HG02588 (cell line): ENCODE results near the gene SLC1A2.

Source experiments
- ATAC-seq: cut with Tn5 transposase; IDR thresholded peaks from one replicate; pipeline ENCODE4 v1.9.1; 2021; ENCODE audit warnings: mild to moderate bottlenecking, moderate library complexity; ENCODE audit not compliant: unreplicated experiment

SLC1A2 gene

GRCh38 chr11:35248558-35249323 is 170.6 kb downstream of the SLC1A2 start:
- no peak for ATAC-seq

- no peak for ATAC-seq
These were observed 171.5 kb downstream of the SLC1A2 start for GRCh38 chr11:35247863-35248262.

- ATAC-seq, result no peak
These were observed 171.9 kb downstream of the SLC1A2 start for GRCh38 chr11:35247428-35247827.

- ATAC-seq, result no peak
These were observed 172.6 kb downstream of the SLC1A2 start for GRCh38 chr11:35246745-35247144.

- ATAC-seq, result no peak
These were observed 173.6 kb downstream of the SLC1A2 start for GRCh38 chr11:35245786-35246185.

GRCh38 chr11:35245056-35245455 is 174.3 kb downstream of the SLC1A2 start:
- no peak for ATAC-seq

GRCh38 chr11:35243774-35244173 is 175.6 kb downstream of the SLC1A2 start:
- ATAC-seq, result no peak

GRCh38 chr11:35242412-35243242 is 176.7 kb downstream of the SLC1A2 start:
- no peak for ATAC-seq

GRCh38 chr11:35241531-35241930 is 177.8 kb downstream of the SLC1A2 start:
- no peak for ATAC-seq

GRCh38 chr11:35241083-35241482 is 178.3 kb downstream of the SLC1A2 start:
- no peak for ATAC-seq

- no peak for ATAC-seq
These were observed 179.8 kb downstream of the SLC1A2 start for GRCh38 chr11:35239471-35240075.

GRCh38 chr11:35238882-35239281 is 180.5 kb downstream of the SLC1A2 start:
- no peak for ATAC-seq

GRCh38 chr11:35237860-35238715 is 181.3 kb downstream of the SLC1A2 start:
- no peak for ATAC-seq

GRCh38 chr11:35237351-35237750 is 182.0 kb downstream of the SLC1A2 start:
- ATAC-seq, result no peak

- no peak for ATAC-seq
These were observed 182.7 kb downstream of the SLC1A2 start for GRCh38 chr11:35236667-35237003.

GRCh38 chr11:35235936-35236666 is 183.3 kb downstream of the SLC1A2 start:
- no peak for ATAC-seq

GRCh38 chr11:35235498-35235897 is 183.9 kb downstream of the SLC1A2 start:
- no peak for ATAC-seq

GRCh38 chr11:35235157-35235468 is 184.2 kb downstream of the SLC1A2 start:
- ATAC-seq, result no peak

- no peak for ATAC-seq
These were observed 184.8 kb downstream of the SLC1A2 start for GRCh38 chr11:35234460-35235156.

- ATAC-seq, result no peak
These were observed 185.8 kb downstream of the SLC1A2 start for GRCh38 chr11:35233518-35233917.
